ENCODE results near the gene SKAP1. TPM values are rescaled to one million over a fixed set of nuclear protein-coding genes. Genes with fewer than 3 reads are reported as not detected.

SKAP1 gene
- total RNA-seq, 2 experiments from 2014 or later: 1.2 TPM; not detected in 1

GRCh38 chr17:48301002-48301401 is 129.0 kb downstream of the SKAP1 start:
- ChIA-PET CTCF (ENCODE audit: unreplicated experiment) (no interaction called here), POLR2A (no interaction called here)
- TF ChIP-seq EZH2phosphoT487 (IDR thresholded peaks at IDR 0.05; ENCODE audit: borderline replicate concordance, low read depth, low read length) (no peak), CTCF (conservative IDR thresholded peaks at IDR 0.05; ENCODE audit: low read length) (no peak)
- H3K27ac ChIP-seq (ENCODE audit: low read depth, low read length, poor library complexity, severe bottlenecking): no peak overlapping the region
- no peak overlapping the region for H3K4me3 ChIP-seq (ENCODE audit: low read depth, low read length, poor library complexity, severe bottlenecking)
- no peaks in the 10 kb centered on the region for H3K4me1 ChIP-seq (ENCODE audit: insufficient read depth, low read length, poor library complexity, severe bottlenecking)
- no peaks in the 10 kb centered on the region for H3K9me3 ChIP-seq (ENCODE audit: low read length)
- H3K4me2 ChIP-seq (ENCODE audit: low read length): no peak overlapping the region
- no peak overlapping the region for H2AFZ ChIP-seq (ENCODE audit: low read length)
- H4K20me1 ChIP-seq (ENCODE audit: insufficient read depth, low read length): no peaks in the 10 kb centered on the region
- intact Hi-C loops (cut with micrococcal nuclease; ENCODE audit: unreplicated experiment): no loop called here
- H3K36me3 ChIP-seq (ENCODE audit: insufficient read depth, low read length): no peaks in the 10 kb centered on the region
- no peak for DNase-seq (ENCODE audit: low spot score)
- H3K79me2 ChIP-seq (ENCODE audit: insufficient read depth, low read depth, low read length): no peaks in the 10 kb centered on the region
- H3K9me2 ChIP-seq (ENCODE audit: insufficient read depth, low read length): no peaks in the 10 kb centered on the region
- BruUV-seq (replicated peaks): no TSS peak

DNA sequence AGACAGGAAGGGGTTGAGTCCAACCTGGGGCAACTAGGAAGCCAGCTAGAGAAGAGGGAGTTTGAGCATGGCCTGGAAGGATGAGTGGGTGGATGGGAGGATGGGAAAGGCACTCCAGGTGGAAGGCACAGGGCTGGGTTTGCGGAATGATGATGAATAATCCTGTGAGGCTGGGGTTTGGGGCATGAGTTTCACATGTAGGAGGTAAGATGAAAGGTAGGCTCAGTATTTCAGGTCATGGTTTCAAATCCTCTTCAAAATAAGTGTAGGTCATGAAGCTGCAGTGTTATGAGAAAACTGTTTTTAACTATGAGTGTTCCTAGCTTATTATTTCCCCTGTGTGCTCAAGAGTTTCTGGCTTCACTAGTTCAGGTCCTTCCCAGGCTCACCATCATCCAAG is 130.3 kb downstream of the SKAP1 start:
- H4K20me1 ChIP-seq (ENCODE audit: insufficient read depth, low read length): no peaks in the 10 kb centered on the region
- DNase-seq (ENCODE audit: low spot score): no peak
- H3K27ac ChIP-seq (ENCODE audit: low read depth, low read length, poor library complexity, severe bottlenecking): no peak overlapping the region
- ChIA-PET CTCF (ENCODE audit: unreplicated experiment) (no interaction called here), POLR2A (interaction anchor here (1.6 kb wide), 1 partner anchor 9 kb away, joined by 3 read pairs; no protein-coding TSS in a partner anchor)
- H3K79me2 ChIP-seq (ENCODE audit: insufficient read depth, low read depth, low read length): no peaks in the 10 kb centered on the region
- no peak overlapping the region for H3K4me2 ChIP-seq (ENCODE audit: low read length)
- peaks cover 12% of the 10 kb centered on the region for H3K4me1 ChIP-seq (ENCODE audit: insufficient read depth, low read length, poor library complexity, severe bottlenecking)
- H3K9me2 ChIP-seq (ENCODE audit: insufficient read depth, low read length): no peaks in the 10 kb centered on the region
- no peak overlapping the region for H2AFZ ChIP-seq (ENCODE audit: low read length)
- TF ChIP-seq EZH2phosphoT487 (IDR thresholded peaks at IDR 0.05; ENCODE audit: borderline replicate concordance, low read depth, low read length): no peak
- TF ChIP-seq CTCF (conservative IDR thresholded peaks at IDR 0.05; ENCODE audit: low read length): no peak
- BruUV-seq (replicated peaks): no TSS peak
- intact Hi-C loops (cut with micrococcal nuclease; ENCODE audit: unreplicated experiment): no loop called here
- no peak overlapping the region for H3K4me3 ChIP-seq (ENCODE audit: low read depth, low read length, poor library complexity, severe bottlenecking)
- no peaks in the 10 kb centered on the region for H3K9me3 ChIP-seq (ENCODE audit: low read length)
- H3K36me3 ChIP-seq (ENCODE audit: insufficient read depth, low read length): no peaks in the 10 kb centered on the region

- Histone ChIP-seq H4K20me1 (ENCODE audit: insufficient read depth, low read length) (no peaks in the 10 kb centered on the region), H3K27ac (ENCODE audit: low read depth, low read length, poor library complexity, severe bottlenecking) (no peak overlapping the region), H2AFZ (ENCODE audit: low read length) (no peak overlapping the region), H3K4me1 (ENCODE audit: insufficient read depth, low read length, poor library complexity, severe bottlenecking) (peaks cover 13% of the 10 kb centered on the region), H3K4me3 (ENCODE audit: low read depth, low read length, poor library complexity, severe bottlenecking) (no peak overlapping the region), H3K9me2 (ENCODE audit: insufficient read depth, low read length) (no peaks in the 10 kb centered on the region), H3K9me3 (ENCODE audit: low read length) (no peaks in the 10 kb centered on the region), H3K36me3 (ENCODE audit: insufficient read depth, low read length) (no peaks in the 10 kb centered on the region), H3K79me2 (ENCODE audit: insufficient read depth, low read depth, low read length) (no peaks in the 10 kb centered on the region), H3K4me2 (ENCODE audit: low read length) (no peak overlapping the region)
- POLR2A ChIA-PET: interaction anchor here (0.5 kb wide), 1 partner anchor 41 kb away, joined by 4 read pairs; no protein-coding TSS in a partner anchor
- intact Hi-C loops (cut with micrococcal nuclease; ENCODE audit: unreplicated experiment): no loop called here
- BruUV-seq (replicated peaks): no TSS peak
- CTCF ChIA-PET (ENCODE audit: unreplicated experiment): no interaction called here
- no peak for DNase-seq (ENCODE audit: low spot score)
- TF ChIP-seq EZH2phosphoT487 (IDR thresholded peaks at IDR 0.05; ENCODE audit: borderline replicate concordance, low read depth, low read length) (no peak), CTCF (conservative IDR thresholded peaks at IDR 0.05; ENCODE audit: low read length) (no peak)
Measured at GRCh38 chr17:48297825-48298224, 132.2 kb downstream of the SKAP1 start.

All from OCI-LY7 (cell line).